Nephron progenitor cell (in vitro differentiated cells): ENCODE measurements around the gene TGIF1.
"Not testable (repeated sequence)": the region's sequence is repeated elsewhere in the genome, so short reads cannot be mapped to it uniquely, and the experiment has no call there.

Experiments
- DNase-seq: peaks from one replicate; pipeline ENCODE4 v3.0.0; 2021
- H3K27ac Mint-ChIP-seq: 2 replicates; pipeline ENCODE4 v1.8.0; 2021; ENCODE audit warnings: mild to moderate bottlenecking, moderate library complexity, mixed read lengths
- H3K27me3 Mint-ChIP-seq: 2 replicates; pipeline ENCODE4 v1.8.0; 2021; ENCODE audit warnings: mild to moderate bottlenecking, low read depth, mixed read lengths; ENCODE audit not compliant: poor library complexity
- H3K36me3 Mint-ChIP-seq: 2 replicates; pipeline ENCODE4 v1.8.0; 2021; ENCODE audit warnings: low read depth, mixed read lengths
- H3K4me1 Mint-ChIP-seq: 2 replicates; pipeline ENCODE4 v1.8.0; 2021; ENCODE audit warnings: mixed read lengths
- H3K4me3 Mint-ChIP-seq: 2 replicates; pipeline ENCODE4 v1.8.0; 2021; ENCODE audit warnings: mild to moderate bottlenecking, moderate library complexity, mixed read lengths
- H3K9me3 Mint-ChIP-seq: 2 replicates; pipeline ENCODE4 v1.8.0; 2021; ENCODE audit warnings: mild to moderate bottlenecking, moderate library complexity, mixed read lengths
- TF ChIP-seq, protein P1 (sequence below): fragments of 200-600 bp; sonication (generic); IDR thresholded peaks from 2 replicates; pipeline ENCODE4 v1.5.0; 2021; ENCODE audit warnings: antibody characterized with exemption

The TGIF1 gene

DNA sequence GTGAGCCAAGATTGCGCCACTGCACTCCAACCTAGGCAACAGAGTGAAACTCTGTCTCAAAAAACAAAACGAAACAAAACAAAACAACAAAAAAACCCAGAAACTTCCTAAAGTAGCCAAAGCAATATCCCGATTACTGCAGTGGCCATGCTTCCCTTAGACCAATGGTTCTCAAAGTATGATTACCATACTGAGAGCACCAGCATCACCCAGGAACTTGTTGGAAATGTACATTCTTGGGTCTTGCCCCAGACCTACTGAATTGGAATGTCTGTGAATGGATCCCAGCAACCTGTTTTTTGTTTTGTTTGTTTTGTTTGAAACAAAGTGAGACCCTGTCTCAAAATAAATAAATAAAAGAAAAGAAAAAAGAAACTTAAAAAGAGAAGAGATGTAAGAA, 41.9 kb upstream of the TGIF1 start:
- TF ChIP-seq, protein P1, sequence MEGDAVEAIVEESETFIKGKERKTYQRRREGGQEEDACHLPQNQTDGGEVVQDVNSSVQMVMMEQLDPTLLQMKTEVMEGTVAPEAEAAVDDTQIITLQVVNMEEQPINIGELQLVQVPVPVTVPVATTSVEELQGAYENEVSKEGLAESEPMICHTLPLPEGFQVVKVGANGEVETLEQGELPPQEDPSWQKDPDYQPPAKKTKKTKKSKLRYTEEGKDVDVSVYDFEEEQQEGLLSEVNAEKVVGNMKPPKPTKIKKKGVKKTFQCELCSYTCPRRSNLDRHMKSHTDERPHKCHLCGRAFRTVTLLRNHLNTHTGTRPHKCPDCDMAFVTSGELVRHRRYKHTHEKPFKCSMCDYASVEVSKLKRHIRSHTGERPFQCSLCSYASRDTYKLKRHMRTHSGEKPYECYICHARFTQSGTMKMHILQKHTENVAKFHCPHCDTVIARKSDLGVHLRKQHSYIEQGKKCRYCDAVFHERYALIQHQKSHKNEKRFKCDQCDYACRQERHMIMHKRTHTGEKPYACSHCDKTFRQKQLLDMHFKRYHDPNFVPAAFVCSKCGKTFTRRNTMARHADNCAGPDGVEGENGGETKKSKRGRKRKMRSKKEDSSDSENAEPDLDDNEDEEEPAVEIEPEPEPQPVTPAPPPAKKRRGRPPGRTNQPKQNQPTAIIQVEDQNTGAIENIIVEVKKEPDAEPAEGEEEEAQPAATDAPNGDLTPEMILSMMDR = no peak
- H3K4me1 Mint-ChIP-seq = peaks cover 12% of the 10 kb centered on the region
- H3K4me3 Mint-ChIP-seq = no peak overlapping the region
- peaks cover 6% of the 10 kb centered on the region for H3K27me3 Mint-ChIP-seq
- H3K9me3 Mint-ChIP-seq = peaks cover 27% of the 10 kb centered on the region
- no peak for DNase-seq
- H3K27ac Mint-ChIP-seq = no peak overlapping the region
- H3K36me3 Mint-ChIP-seq = peaks cover 4% of the 10 kb centered on the region

DNA sequence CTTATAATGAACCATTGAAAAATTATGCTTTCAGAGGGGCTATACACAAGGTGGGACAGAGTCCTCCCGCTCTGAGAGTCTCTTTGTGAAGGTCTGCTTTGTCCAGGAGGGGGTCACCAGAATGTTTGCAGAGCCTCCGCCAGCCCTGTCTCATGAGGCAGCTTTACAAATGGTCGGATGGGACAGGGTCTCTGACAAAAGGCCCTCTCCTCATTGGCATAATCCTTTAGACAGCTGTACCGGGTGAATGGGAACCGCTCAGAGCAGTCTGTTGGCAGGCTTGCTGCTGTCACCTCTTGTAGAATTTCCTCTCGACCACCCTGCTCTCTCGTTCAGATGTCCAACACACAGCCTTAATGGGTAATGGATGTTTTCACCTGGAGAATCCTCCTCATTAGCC, 40.2 kb upstream of the TGIF1 start:
- H3K4me1 Mint-ChIP-seq = peaks cover 12% of the 10 kb centered on the region
- peaks cover 4% of the 10 kb centered on the region for H3K36me3 Mint-ChIP-seq
- H3K27ac Mint-ChIP-seq = no peak overlapping the region
- peaks cover 21% of the 10 kb centered on the region for H3K9me3 Mint-ChIP-seq
- no peak for DNase-seq
- peaks cover 6% of the 10 kb centered on the region for H3K27me3 Mint-ChIP-seq
- H3K4me3 Mint-ChIP-seq = no peak overlapping the region
- TF ChIP-seq, protein P1 = no peak

GRCh38 chr18:3410273-3410672, 39.7 kb upstream of the TGIF1 start:
- Mint-ChIP-seq H3K27me3 (peaks cover 6% of the 10 kb centered on the region), H3K9me3 (peaks cover 18% of the 10 kb centered on the region), H3K27ac (no peak overlapping the region), H3K4me3 (no peak overlapping the region), H3K36me3 (peaks cover 3% of the 10 kb centered on the region), H3K4me1 (peaks cover 12% of the 10 kb centered on the region)
- no peak for DNase-seq
- TF ChIP-seq, protein P1 = no peak

DNA sequence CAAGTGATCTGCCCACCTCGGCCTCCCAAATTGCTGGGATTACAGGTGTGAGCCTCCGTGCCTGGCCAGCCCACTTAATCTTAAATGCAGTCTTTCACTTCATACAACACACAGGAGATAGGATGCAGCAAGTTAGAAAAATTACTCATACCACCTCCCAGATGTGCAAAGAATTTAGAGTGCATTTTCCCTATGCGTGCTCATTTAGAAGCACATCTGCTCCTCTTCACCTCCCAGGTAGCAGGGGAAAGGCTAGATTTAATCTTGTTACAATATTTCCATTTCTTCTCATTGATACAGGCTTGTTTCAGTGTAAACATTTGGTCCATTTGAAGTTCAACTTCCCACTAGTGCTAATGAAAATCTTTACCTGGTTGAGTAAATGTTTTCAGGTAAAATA, 39.1 kb upstream of the TGIF1 start:
- not testable (repeated sequence) for H3K27me3 Mint-ChIP-seq

DNA sequence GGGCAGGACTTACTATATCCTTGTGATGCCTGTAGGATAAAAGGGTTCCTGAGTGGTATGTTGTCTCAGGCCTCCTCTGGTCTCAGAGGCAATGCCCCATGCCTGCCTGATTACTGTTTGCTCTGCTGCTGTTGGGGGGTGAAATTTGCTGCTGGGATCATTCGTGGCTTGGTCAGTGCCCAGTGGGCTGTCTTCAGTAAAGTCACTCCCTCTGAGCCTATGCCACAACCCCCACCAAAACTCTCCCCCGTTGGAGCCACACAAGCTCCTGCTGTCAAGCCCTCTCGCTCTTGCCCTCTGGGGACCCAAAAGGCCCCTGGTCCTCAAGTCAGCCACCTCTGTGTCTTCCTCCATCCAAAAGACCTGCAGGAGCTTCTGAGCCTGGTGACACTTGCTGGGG, 38.6 kb upstream of the TGIF1 start:
- Mint-ChIP-seq H3K9me3 (peaks cover 9% of the 10 kb centered on the region), H3K36me3 (no peaks in the 10 kb centered on the region), H3K4me3 (no peak overlapping the region), H3K4me1 (peaks cover 12% of the 10 kb centered on the region), H3K27ac (no peak overlapping the region), H3K27me3 (peaks cover 6% of the 10 kb centered on the region)
- TF ChIP-seq, protein P1 = no peak
- DNase-seq = no peak

More for the DNA sequence above, 39.1 kb upstream of the TGIF1 start:
- peaks cover 12% of the 10 kb centered on the region for H3K4me1 Mint-ChIP-seq
- not testable (repeated sequence) for DNase-seq, H3K36me3 Mint-ChIP-seq, H3K4me3 Mint-ChIP-seq, H3K27ac Mint-ChIP-seq
- peaks cover 12% of the 10 kb centered on the region for H3K9me3 Mint-ChIP-seq

DNA sequence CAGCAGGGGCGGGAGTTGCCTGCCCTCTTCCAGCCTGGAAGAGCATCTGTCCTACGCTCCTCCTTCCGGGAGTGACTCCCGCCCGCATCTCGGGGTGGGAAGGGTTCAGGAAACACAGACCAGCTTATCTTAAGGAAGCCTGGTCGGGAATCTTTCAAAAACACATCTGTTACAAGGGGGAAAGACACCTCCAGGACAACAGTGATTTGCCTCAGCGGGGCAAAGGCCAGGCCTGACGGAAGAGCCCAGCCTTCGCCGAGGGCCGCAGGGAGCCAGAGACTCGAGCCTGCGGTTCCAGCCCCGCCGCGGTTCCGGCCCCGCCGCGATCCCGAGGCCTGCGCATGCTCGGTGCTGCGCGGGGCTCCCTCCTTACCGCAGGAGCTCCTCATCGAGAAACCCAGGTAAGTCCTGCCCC, 38.1 kb upstream of the TGIF1 start:
- TF ChIP-seq, protein P1 = no peak
- Mint-ChIP-seq H3K36me3 (no peaks in the 10 kb centered on the region), H3K27me3 (peaks cover 6% of the 10 kb centered on the region), H3K9me3 (peaks cover 5% of the 10 kb centered on the region), H3K27ac (no peak overlapping the region), H3K4me1 (peaks cover 12% of the 10 kb centered on the region), H3K4me3 (no peak overlapping the region)
- no peak for DNase-seq

- peaks cover 12% of the 10 kb centered on the region for H3K4me1 Mint-ChIP-seq
- not testable (repeated sequence) for DNase-seq, H3K36me3 Mint-ChIP-seq, H3K4me3 Mint-ChIP-seq, H3K9me3 Mint-ChIP-seq, H3K27ac Mint-ChIP-seq, H3K27me3 Mint-ChIP-seq
Observed at GRCh38 chr18:3412528-3412927, 37.4 kb upstream of the TGIF1 start.
